Measurements from ENCODE around the gene CHST8.

CHST8 gene

GRCh38 chr19:33673996-33674625 is 52.4 kb downstream of the CHST8 start:
- DNase-seq (ENCODE audit: low spot score), result no peak

- DNase-seq (ENCODE audit: low spot score), result no peak
Measured at GRCh38 chr19:33674626-33675367, 53.0 kb downstream of the CHST8 start.

- no peak for DNase-seq (ENCODE audit: low spot score)
Measured at GRCh38 chr19:33675501-33676124, 53.9 kb downstream of the CHST8 start.

- DNase-seq (ENCODE audit: low spot score), result no peak
Measured at GRCh38 chr19:33676999-33677665, 55.4 kb downstream of the CHST8 start.

GRCh38 chr19:33677745-33678426 is 56.1 kb downstream of the CHST8 start:
- DNase-seq (ENCODE audit: low spot score), result no peak

GRCh38 chr19:33678796-33679585 is 57.2 kb downstream of the CHST8 start:
- no peak for DNase-seq (ENCODE audit: low spot score)

- no peak for DNase-seq (ENCODE audit: low spot score)
Measured at GRCh38 chr19:33679696-33680095, 57.9 kb downstream of the CHST8 start.

GRCh38 chr19:33681081-33681680 is 59.4 kb downstream of the CHST8 start:
- DNase-seq (ENCODE audit: low spot score), result no peak

GRCh38 chr19:33683881-33684537 is 62.3 kb downstream of the CHST8 start:
- DNase-seq (ENCODE audit: low spot score), result peak; percentile 48

- DNase-seq (ENCODE audit: low spot score), result no peak
Measured at GRCh38 chr19:33684538-33685232, 62.9 kb downstream of the CHST8 start.

GRCh38 chr19:33685541-33685940 is 63.8 kb downstream of the CHST8 start:
- no peak for DNase-seq (ENCODE audit: low spot score)

GRCh38 chr19:33686262-33686661 is 64.5 kb downstream of the CHST8 start:
- DNase-seq (ENCODE audit: low spot score), result no peak

GRCh38 chr19:33686687-33687480 is 65.1 kb downstream of the CHST8 start:
- no peak for DNase-seq (ENCODE audit: low spot score)

GRCh38 chr19:33687481-33688170 is 65.9 kb downstream of the CHST8 start:
- no peak for DNase-seq (ENCODE audit: low spot score)

GRCh38 chr19:33688171-33688992 is 66.6 kb downstream of the CHST8 start:
- no peak for DNase-seq (ENCODE audit: low spot score)

GRCh38 chr19:33689138-33689746 is 67.5 kb downstream of the CHST8 start:
- no peak for DNase-seq (ENCODE audit: low spot score)

GRCh38 chr19:33689868-33690267 is 68.1 kb downstream of the CHST8 start:
- no peak for DNase-seq (ENCODE audit: low spot score)
